Fibroblast of skin of right quadriceps (primary cell): ENCODE results near the gene MYO1F.

ENCODE experiments used
- DNase-seq: peaks from one replicate; pipeline ENCODE4 v3.0.0-alpha.2; 2013

Gene MYO1F

GRCh38 chr19:8489561-8490394 lies 87.5 kb downstream of the MYO1F start:
- DNase-seq = no peak

GRCh38 chr19:8488365-8488764 lies 88.9 kb downstream of the MYO1F start:
- DNase-seq = no peak

- DNase-seq = no peak
These were observed 89.9 kb downstream of the MYO1F start for GRCh38 chr19:8487137-8487851.

GRCh38 chr19:8486661-8487136 lies 90.5 kb downstream of the MYO1F start:
- no peak for DNase-seq

GRCh38 chr19:8485561-8486371 lies 91.5 kb downstream of the MYO1F start:
- DNase-seq = no peak

- DNase-seq = no peak
These were observed 92.8 kb downstream of the MYO1F start for GRCh38 chr19:8484331-8484894.

GRCh38 chr19:8483165-8483564 lies 94.1 kb downstream of the MYO1F start:
- no peak for DNase-seq

GRCh38 chr19:8482696-8483095 lies 94.5 kb downstream of the MYO1F start:
- DNase-seq = no peak

- DNase-seq = no peak
These were observed 95.6 kb downstream of the MYO1F start for GRCh38 chr19:8481616-8482015.

- DNase-seq = no peak
These were observed 96.0 kb downstream of the MYO1F start for GRCh38 chr19:8481201-8481600.

GRCh38 chr19:8478598-8478997 lies 98.6 kb downstream of the MYO1F start:
- no peak for DNase-seq

- DNase-seq = no peak
These were observed 99.4 kb downstream of the MYO1F start for GRCh38 chr19:8477889-8478288.

GRCh38 chr19:8476524-8476923 lies 100.7 kb downstream of the MYO1F start:
- DNase-seq = no peak

GRCh38 chr19:8475005-8475404 lies 102.2 kb downstream of the MYO1F start:
- DNase-seq = no peak

GRCh38 chr19:8473648-8474476 lies 103.4 kb downstream of the MYO1F start:
- DNase-seq = no peak
